ENCODE measurements around the gene KCTD19.

DNA sequence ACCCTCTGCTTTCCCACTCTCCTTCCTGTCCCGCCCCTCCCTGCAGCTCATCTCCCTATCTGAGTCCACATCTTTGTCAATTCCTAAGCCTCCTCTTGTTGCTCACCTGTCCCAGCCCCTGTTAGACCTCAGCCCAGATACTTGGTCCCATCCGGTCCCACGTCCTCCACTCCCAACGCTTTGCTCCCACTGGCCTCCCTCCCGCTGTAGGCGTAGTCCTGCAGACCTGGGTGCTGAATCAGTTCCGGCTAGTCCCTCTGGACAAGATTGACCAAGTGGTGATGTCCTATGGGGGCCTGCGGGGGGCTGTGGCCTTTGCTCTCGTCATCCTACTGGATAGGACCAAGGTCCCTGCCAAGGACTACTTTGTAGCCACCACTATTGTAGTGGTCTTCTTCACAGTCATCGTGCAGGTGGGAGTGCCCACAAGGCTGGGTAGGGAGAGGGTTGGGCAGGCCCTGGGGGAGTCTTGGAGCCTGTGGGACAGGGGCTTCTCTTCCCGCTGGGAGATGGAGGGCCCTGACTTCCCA is 69.8 kb downstream of the KCTD19 start:
- TF ChIP-seq POLR2AphosphoS5 (IDR thresholded peaks at IDR 0.05; ENCODE audit: insufficient read depth in 1 of 2, low read depth in 1 of 2) = no peak
- TF ChIP-seq, protein P1, sequence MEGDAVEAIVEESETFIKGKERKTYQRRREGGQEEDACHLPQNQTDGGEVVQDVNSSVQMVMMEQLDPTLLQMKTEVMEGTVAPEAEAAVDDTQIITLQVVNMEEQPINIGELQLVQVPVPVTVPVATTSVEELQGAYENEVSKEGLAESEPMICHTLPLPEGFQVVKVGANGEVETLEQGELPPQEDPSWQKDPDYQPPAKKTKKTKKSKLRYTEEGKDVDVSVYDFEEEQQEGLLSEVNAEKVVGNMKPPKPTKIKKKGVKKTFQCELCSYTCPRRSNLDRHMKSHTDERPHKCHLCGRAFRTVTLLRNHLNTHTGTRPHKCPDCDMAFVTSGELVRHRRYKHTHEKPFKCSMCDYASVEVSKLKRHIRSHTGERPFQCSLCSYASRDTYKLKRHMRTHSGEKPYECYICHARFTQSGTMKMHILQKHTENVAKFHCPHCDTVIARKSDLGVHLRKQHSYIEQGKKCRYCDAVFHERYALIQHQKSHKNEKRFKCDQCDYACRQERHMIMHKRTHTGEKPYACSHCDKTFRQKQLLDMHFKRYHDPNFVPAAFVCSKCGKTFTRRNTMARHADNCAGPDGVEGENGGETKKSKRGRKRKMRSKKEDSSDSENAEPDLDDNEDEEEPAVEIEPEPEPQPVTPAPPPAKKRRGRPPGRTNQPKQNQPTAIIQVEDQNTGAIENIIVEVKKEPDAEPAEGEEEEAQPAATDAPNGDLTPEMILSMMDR (IDR thresholded peaks at IDR 0.05) = no peak
- no peak for TF ChIP-seq POLR2A (IDR thresholded peaks at IDR 0.05)

Measured in vagina (tissue), 2 donors.